Transverse colon (tissue), 4 donors: ENCODE data around the gene MYO15B. TPM values are rescaled to one million over a fixed set of nuclear protein-coding genes. Genes with fewer than 3 reads are reported as not detected.
"Not testable (repeated sequence)": the region's sequence is repeated elsewhere in the genome, so short reads cannot be mapped to it uniquely, and the experiment has no call there.

Experiments
- DNase-seq: peaks from one replicate; pipeline ENCODE4 v3.0.0-alpha.2; 2019
- H3K27ac ChIP-seq, 4 donors: fragments of 200-600 bp; sonication (generic); 2 replicates each; pipeline ENCODE4 v1.5.1; 2016 to 2018; ENCODE audit warnings: inconsistent platforms in 4 of 4
- H3K27me3 ChIP-seq: fragments of 200-600 bp; sonication (generic); 2 replicates; pipeline ENCODE4 v1.5.1; 2017; ENCODE audit warnings: inconsistent platforms
- H3K36me3 ChIP-seq, 4 donors: fragments of 200-600 bp; sonication (generic); 2 replicates each; pipeline ENCODE4 v1.5.1; 2017 to 2019; ENCODE audit warnings: inconsistent platforms in 4 of 4
- H3K4me1 ChIP-seq, 4 donors: fragments of 200-600 bp; sonication (generic); 2 replicates each; pipeline ENCODE4 v1.5.1; 2017 to 2020; ENCODE audit warnings: inconsistent platforms in 4 of 4
- H3K4me3 ChIP-seq, 4 donors: fragments of 200-600 bp; sonication (generic); 1 replicate in 1 of 4; 2 replicates in 3 of 4; pipeline versions ENCODE4 v1.5.1 to v1.6.1; 2017 to 2019; ENCODE audit warnings: inconsistent platforms in 4 of 4
- H3K9me3 ChIP-seq, 2 donors: fragments of 200-600 bp; sonication (generic); 2 replicates each; pipeline ENCODE4 v1.5.1; 2017 to 2019; ENCODE audit warnings: inconsistent platforms in 2 of 2
- CTCF ChIP-seq, 5 experiments: fragments of 200-600 bp in 3 of 5; fragments of 450-650 bp in 2 of 5; sonication (generic) in 3 of 5; IDR thresholded peaks; 1 replicate in 2 of 5; 2 replicates in 3 of 5; pipeline ENCODE4 v1.5.1; 2016 to 2017; ENCODE audit warnings: antibody characterized with exemption in 5 of 5, inconsistent platforms in 3 of 5, mild to moderate bottlenecking in 2 of 5, moderate library complexity in 1 of 5
- EP300 ChIP-seq: sonication (generic); formaldehyde crosslinking; IDR thresholded peaks from one replicate; pipeline ENCODE4 v1.6.1; 2017; ENCODE audit warnings: antibody characterized with exemption, low read depth
- POLR2A ChIP-seq: fragments of 450-650 bp; IDR thresholded peaks from one replicate; pipeline ENCODE4 v1.6.1; 2016; ENCODE audit warnings: antibody characterized with exemption, mild to moderate bottlenecking, moderate library complexity
- POLR2AphosphoS5 ChIP-seq, 3 donors: sonication (generic); formaldehyde crosslinking; IDR thresholded peaks; one replicate each; pipeline ENCODE4 v1.6.1; 2016; ENCODE audit warnings: antibody characterized with exemption in 3 of 3
- WGBS, 2 donors: methylation state at CpG; one replicate each; pipeline ENCODE4 v1.1.5; 2018; ENCODE audit warnings: low coverage in 1 of 2; 5-methylcytosine and 5-hydroxymethylcytosine counted together
- in situ Hi-C, 4 donors: fragments of 200-750 bp; cut with MboI; loops; one replicate each; pipeline versions ENCODE4 v1.15.0 to v1.15.1; 2017; ENCODE audit warnings: low sequenced_read_pairs in 3 of 4, low pct_ligation_motif_present in 1 of 4, low pct_unique_long_range_greater_than_20kb in 1 of 4
- intact Hi-C: fragments of 100-400 bp; cut with DNase I; formaldehyde crosslinking; loops from one replicate; pipeline ENCODE4 v1.15.1; 2023; ENCODE audit warnings: low total_unique reads
- total RNA-seq, 4 donors: library from RNA; depleted of rRNA; stranded (reverse); fragments of >200 nt; gene quantifications; one replicate each; pipeline ENCODE4 v1.1.0, GENCODE V29; 2016

Gene MYO15B
- total RNA-seq, 4 donors from 2014 or later, result 59.3 to 1,778 (median 829) TPM

- intact Hi-C loops, result loop anchor here (5.0 kb wide), 1 partner anchor 170 kb away; no protein-coding TSS in a partner anchor
- no peaks in the 10 kb centered on the region for H3K36me3 ChIP-seq
- no peak for DNase-seq
- no peaks in the 10 kb centered on the region for H3K9me3 ChIP-seq
- H3K4me3 ChIP-seq, result no peak overlapping the region
- in situ Hi-C loops, result loop anchor here in 1 of 4 donors (10.0 kb wide), 1 partner anchor 168 kb away; no protein-coding TSS in a partner anchor
- no peak for TF ChIP-seq EP300
- no peak for TF ChIP-seq POLR2AphosphoS5 (IDR thresholded peaks at IDR 0.05)
- no peak for TF ChIP-seq CTCF (IDR thresholded peaks at IDR 0.05)
- TF ChIP-seq POLR2A, result no peak
- no peaks in the 10 kb centered on the region for H3K27me3 ChIP-seq
- WGBS, 2 donors, result 88% methylated on average over 11 of the region's 17 CpGs; no CpG with 5 or more reads in 1 of the 2 donors
- peaks cover 3 to 22% (median 16%) of the 10 kb centered on the region in 4 donors for H3K4me1 ChIP-seq
- H3K27ac ChIP-seq, result no peak overlapping the region
Observed at GRCh38 chr17:75592348-75593020, 4.9 kb downstream of the MYO15B start.

GRCh38 chr17:75593430-75593829 lies 5.8 kb downstream of the MYO15B start:
- in situ Hi-C loops (loop anchor here in 1 of 4 donors (10.0 kb wide), 1 partner anchor 169 kb away; no protein-coding TSS in a partner anchor), intact Hi-C loops (loop anchor here (5.0 kb wide), 1 partner anchor 171 kb away; no protein-coding TSS in a partner anchor)
- H3K27me3 ChIP-seq, H3K27ac ChIP-seq, DNase-seq, H3K36me3 ChIP-seq, H3K9me3 ChIP-seq, H3K4me3 ChIP-seq: not testable (repeated sequence)
- H3K4me1 ChIP-seq, result peaks cover 0 to 13% (median 9%) of the 10 kb centered on the region in 4 donors
- 87 to 90% methylated on average over 2 to 9 of the region's 9 CpGs for WGBS, 2 donors

GRCh38 chr17:75594499-75595283 lies 7.1 kb downstream of the MYO15B start:
- DNase-seq, result no peak
- in situ Hi-C loops (loop anchor here in 1 of 4 donors (10.0 kb wide), 1 partner anchor 170 kb away; no protein-coding TSS in a partner anchor), intact Hi-C loops (loop anchor here (5.0 kb wide), 1 partner anchor 172 kb away; no protein-coding TSS in a partner anchor)
- no peaks in the 10 kb centered on the region for H3K9me3 ChIP-seq
- WGBS, 2 donors, result 80% methylated on average over 27 of the region's 28 CpGs; no CpG with 5 or more reads in 1 of the 2 donors
- peaks cover 0 to 4% (median 1%) of the 10 kb centered on the region in 4 donors for H3K4me1 ChIP-seq
- no peaks in the 10 kb centered on the region for H3K36me3 ChIP-seq
- TF ChIP-seq CTCF (IDR thresholded peaks at IDR 0.05) (no peak), POLR2AphosphoS5 (IDR thresholded peaks at IDR 0.05) (no peak), POLR2A (no peak), EP300 (no peak)
- H3K27me3 ChIP-seq, result no peaks in the 10 kb centered on the region
- H3K27ac ChIP-seq, result no peak overlapping the region
- no peak overlapping the region for H3K4me3 ChIP-seq

- no peaks in the 10 kb centered on the region for H3K9me3 ChIP-seq
- H3K27me3 ChIP-seq, result no peaks in the 10 kb centered on the region
- intact Hi-C loops (no loop called here), in situ Hi-C loops (loop anchor here in 1 of 4 donors (10.0 kb wide), 1 partner anchor 171 kb away; no protein-coding TSS in a partner anchor)
- no peaks in the 10 kb centered on the region for H3K4me1 ChIP-seq
- TF ChIP-seq CTCF (IDR thresholded peaks at IDR 0.05) (no peak), POLR2AphosphoS5 (IDR thresholded peaks at IDR 0.05) (no peak), POLR2A (no peak), EP300 (no peak)
- no peak overlapping the region for H3K4me3 ChIP-seq
- H3K36me3 ChIP-seq, result no peaks in the 10 kb centered on the region
- 83% methylated on average over 13 of the region's 13 CpGs; no CpG with 5 or more reads in 1 of the 2 donors for WGBS, 2 donors
- H3K27ac ChIP-seq, result no peak overlapping the region
- DNase-seq, result no peak
Observed at GRCh38 chr17:75595284-75595919, 7.8 kb downstream of the MYO15B start.
